SK-N-DZ (cell line): ENCODE data around the gene MOB1A.
"Not testable (repeated sequence)": the region's sequence is repeated elsewhere in the genome, so short reads cannot be mapped to it uniquely, and the experiment has no call there.

Experiments used
- DNase-seq: peaks from one replicate; pipeline ENCODE4 v3.0.0-alpha.2; 2015; ENCODE audit warnings: low spot score

MOB1A gene

GRCh38 chr2:74199275-74199701 is 20.6 kb upstream of the MOB1A start:
- no peak for DNase-seq

- peak; percentile 99 for DNase-seq
These were observed 20.0 kb upstream of the MOB1A start, which contains the start of gene MTHFD2 for GRCh38 chr2:74198461-74199274. TSS of gene MTHFD2 (plus strand) at chr2:74198615. CDS start at chr2:74198642, 27 bp downstream.

GRCh38 chr2:74198023-74198460 is 19.4 kb upstream of the MOB1A start:
- DNase-seq = no peak

GRCh38 chr2:74197049-74197448 is 18.4 kb upstream of the MOB1A start:
- DNase-seq = no peak

- DNase-seq = no peak
These were observed 16.1 kb upstream of the MOB1A start for GRCh38 chr2:74194799-74195198.

- no peak for DNase-seq
These were observed 13.1 kb upstream of the MOB1A start for GRCh38 chr2:74191596-74192380.

GRCh38 chr2:74188696-74189095 is 10.0 kb upstream of the MOB1A start:
- no peak for DNase-seq

- DNase-seq = no peak
These were observed 9.4 kb upstream of the MOB1A start for GRCh38 chr2:74188018-74188601.

GRCh38 chr2:74186706-74187105 is 8.0 kb upstream of the MOB1A start:
- DNase-seq = not testable (repeated sequence)

- DNase-seq = no peak
These were observed 7.4 kb upstream of the MOB1A start for GRCh38 chr2:74186038-74186437.

GRCh38 chr2:74183878-74184277 is 5.2 kb upstream of the MOB1A start:
- DNase-seq = no peak

- DNase-seq = peak; percentile 67
These were observed 3.1 kb upstream of the MOB1A start for GRCh38 chr2:74181739-74182138.

GRCh38 chr2:74179063-74179865 is 585 bp upstream of the MOB1A start:
- no peak for DNase-seq

GRCh38 chr2:74177696-74178095 is 983 bp downstream of the MOB1A start:
- DNase-seq = no peak

GRCh38 chr2:74174909-74175308 is 3.8 kb downstream of the MOB1A start:
- no peak for DNase-seq

GRCh38 chr2:74168739-74169138 is 9.9 kb downstream of the MOB1A start:
- no peak for DNase-seq

- DNase-seq = no peak
These were observed 13.9 kb downstream of the MOB1A start for GRCh38 chr2:74164761-74165160.

- no peak for DNase-seq
These were observed 15.7 kb downstream of the MOB1A start for GRCh38 chr2:74162951-74163350.

GRCh38 chr2:74155830-74156229 is 22.8 kb downstream of the MOB1A start:
- no peak for DNase-seq

GRCh38 chr2:74152954-74153353 is 25.7 kb downstream of the MOB1A start:
- DNase-seq = no peak

GRCh38 chr2:74149570-74150319 is 28.9 kb downstream of the MOB1A start:
- DNase-seq = no peak
